ENCODE measurements around the gene BBC3.

- TF ChIP-seq, protein P1, sequence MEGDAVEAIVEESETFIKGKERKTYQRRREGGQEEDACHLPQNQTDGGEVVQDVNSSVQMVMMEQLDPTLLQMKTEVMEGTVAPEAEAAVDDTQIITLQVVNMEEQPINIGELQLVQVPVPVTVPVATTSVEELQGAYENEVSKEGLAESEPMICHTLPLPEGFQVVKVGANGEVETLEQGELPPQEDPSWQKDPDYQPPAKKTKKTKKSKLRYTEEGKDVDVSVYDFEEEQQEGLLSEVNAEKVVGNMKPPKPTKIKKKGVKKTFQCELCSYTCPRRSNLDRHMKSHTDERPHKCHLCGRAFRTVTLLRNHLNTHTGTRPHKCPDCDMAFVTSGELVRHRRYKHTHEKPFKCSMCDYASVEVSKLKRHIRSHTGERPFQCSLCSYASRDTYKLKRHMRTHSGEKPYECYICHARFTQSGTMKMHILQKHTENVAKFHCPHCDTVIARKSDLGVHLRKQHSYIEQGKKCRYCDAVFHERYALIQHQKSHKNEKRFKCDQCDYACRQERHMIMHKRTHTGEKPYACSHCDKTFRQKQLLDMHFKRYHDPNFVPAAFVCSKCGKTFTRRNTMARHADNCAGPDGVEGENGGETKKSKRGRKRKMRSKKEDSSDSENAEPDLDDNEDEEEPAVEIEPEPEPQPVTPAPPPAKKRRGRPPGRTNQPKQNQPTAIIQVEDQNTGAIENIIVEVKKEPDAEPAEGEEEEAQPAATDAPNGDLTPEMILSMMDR (IDR thresholded peaks at IDR 0.05), result peak; percentile 96 to 99 (median 98)
- no peak for TF ChIP-seq POLR2A (IDR thresholded peaks at IDR 0.05)
These were observed 13.0 kb upstream of the BBC3 start for GRCh38 chr19:47243776-47244547.

Data from body of pancreas (tissue), 4 donors.